Measurements from ENCODE around the gene HSD11B2.

The HSD11B2 gene

DNA sequence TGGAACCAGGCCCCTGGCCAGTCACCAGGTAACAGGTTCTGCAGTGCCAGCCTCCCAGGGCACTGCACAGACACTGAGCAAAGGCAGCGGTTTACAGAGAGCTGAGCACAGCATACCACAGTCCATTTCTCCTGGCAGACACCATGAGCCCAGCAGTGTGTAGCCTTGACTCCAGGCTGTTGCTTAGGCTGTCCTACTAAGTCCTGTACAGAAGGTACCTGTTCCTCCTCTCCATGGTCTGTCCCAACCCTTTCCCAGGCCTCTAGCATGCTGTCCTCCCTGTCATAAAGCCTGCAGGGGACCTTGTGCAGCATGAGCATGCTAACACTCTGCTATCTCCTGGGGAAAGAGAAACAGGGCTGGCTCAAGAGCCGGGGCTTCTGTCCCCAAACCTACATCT, 30.0 kb downstream of the HSD11B2 start:
- Histone ChIP-seq H4K20me1 (ENCODE audit: control insufficient read depth, insufficient read depth, low read depth, low read length) (no peaks in the 10 kb centered on the region), H3K36me3 (ENCODE audit: control insufficient read depth, low read length) (no peaks in the 10 kb centered on the region), H3K9me3 (ENCODE audit: control insufficient read depth, insufficient read depth, low read length) (no peaks in the 10 kb centered on the region), H3K4me3 (ENCODE audit: low read length) (no peak overlapping the region), H3K4me1 (ENCODE audit: control insufficient read depth, low read length) (peaks cover 5% of the 10 kb centered on the region), H3F3A (ENCODE audit: control insufficient read depth, insufficient read depth) (no peaks in the 10 kb centered on the region), H3K4me2 (ENCODE audit: low read length) (no peak overlapping the region), H3K27me3 (ENCODE audit: control insufficient read depth, low read length) (no peaks in the 10 kb centered on the region), H3K9me2 (replicated peaks; ENCODE audit: control insufficient read depth, low read length) (no peaks in the 10 kb centered on the region), H3K27ac (ENCODE audit: low read depth, low read length) (no peak overlapping the region), H3K79me2 (ENCODE audit: control insufficient read depth, low read length) (peaks cover 29% of the 10 kb centered on the region)
- TF ChIP-seq, protein P1, sequence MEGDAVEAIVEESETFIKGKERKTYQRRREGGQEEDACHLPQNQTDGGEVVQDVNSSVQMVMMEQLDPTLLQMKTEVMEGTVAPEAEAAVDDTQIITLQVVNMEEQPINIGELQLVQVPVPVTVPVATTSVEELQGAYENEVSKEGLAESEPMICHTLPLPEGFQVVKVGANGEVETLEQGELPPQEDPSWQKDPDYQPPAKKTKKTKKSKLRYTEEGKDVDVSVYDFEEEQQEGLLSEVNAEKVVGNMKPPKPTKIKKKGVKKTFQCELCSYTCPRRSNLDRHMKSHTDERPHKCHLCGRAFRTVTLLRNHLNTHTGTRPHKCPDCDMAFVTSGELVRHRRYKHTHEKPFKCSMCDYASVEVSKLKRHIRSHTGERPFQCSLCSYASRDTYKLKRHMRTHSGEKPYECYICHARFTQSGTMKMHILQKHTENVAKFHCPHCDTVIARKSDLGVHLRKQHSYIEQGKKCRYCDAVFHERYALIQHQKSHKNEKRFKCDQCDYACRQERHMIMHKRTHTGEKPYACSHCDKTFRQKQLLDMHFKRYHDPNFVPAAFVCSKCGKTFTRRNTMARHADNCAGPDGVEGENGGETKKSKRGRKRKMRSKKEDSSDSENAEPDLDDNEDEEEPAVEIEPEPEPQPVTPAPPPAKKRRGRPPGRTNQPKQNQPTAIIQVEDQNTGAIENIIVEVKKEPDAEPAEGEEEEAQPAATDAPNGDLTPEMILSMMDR (IDR thresholded peaks at IDR 0.05; ENCODE audit: low read depth, low read length, poor library complexity, severe bottlenecking), result no peak
- TF ChIP-seq EZH2phosphoT487 (IDR thresholded peaks at IDR 0.05; ENCODE audit: borderline replicate concordance, low read length), result no peak

GRCh38 chr16:67461600-67462278, 30.8 kb downstream of the HSD11B2 start:
- Histone ChIP-seq H3K4me1 (ENCODE audit: control insufficient read depth, low read length) (peaks cover 7% of the 10 kb centered on the region), H3K27ac (ENCODE audit: low read depth, low read length) (no peak overlapping the region), H3K79me2 (ENCODE audit: control insufficient read depth, low read length) (peaks cover 37% of the 10 kb centered on the region), H3K4me2 (ENCODE audit: low read length) (no peak overlapping the region), H4K20me1 (ENCODE audit: control insufficient read depth, insufficient read depth, low read depth, low read length) (no peaks in the 10 kb centered on the region), H3K4me3 (ENCODE audit: low read length) (no peak overlapping the region), H3K9me2 (replicated peaks; ENCODE audit: control insufficient read depth, low read length) (no peaks in the 10 kb centered on the region), H3F3A (ENCODE audit: control insufficient read depth, insufficient read depth) (no peaks in the 10 kb centered on the region), H3K36me3 (ENCODE audit: control insufficient read depth, low read length) (no peaks in the 10 kb centered on the region), H3K27me3 (ENCODE audit: control insufficient read depth, low read length) (no peaks in the 10 kb centered on the region), H3K9me3 (ENCODE audit: control insufficient read depth, insufficient read depth, low read length) (no peaks in the 10 kb centered on the region)
- no peak for TF ChIP-seq EZH2phosphoT487 (IDR thresholded peaks at IDR 0.05; ENCODE audit: borderline replicate concordance, low read length)
- TF ChIP-seq, protein P1 (IDR thresholded peaks at IDR 0.05; ENCODE audit: low read depth, low read length, poor library complexity, severe bottlenecking), result no peak

DNA sequence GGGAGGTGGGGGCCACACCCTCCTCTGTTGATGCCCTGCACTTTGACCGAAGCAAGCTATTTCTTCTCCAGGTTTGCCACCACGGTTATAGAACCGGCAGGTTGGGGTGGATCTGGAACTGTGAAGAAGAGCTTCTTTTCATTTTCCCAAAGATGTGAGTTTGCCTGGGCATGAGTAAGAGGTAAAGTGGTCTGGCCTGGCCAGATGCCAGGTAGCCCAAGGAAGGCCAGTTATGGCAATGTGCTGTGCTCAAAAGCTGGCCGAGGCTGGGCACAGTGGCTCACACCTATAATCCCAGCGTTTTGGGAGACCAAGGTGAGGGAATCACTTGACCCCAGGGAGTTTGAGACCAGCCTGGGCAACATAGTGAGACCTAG, 31.3 kb downstream of the HSD11B2 start:
- Histone ChIP-seq H4K20me1 (ENCODE audit: control insufficient read depth, insufficient read depth, low read depth, low read length) (no peaks in the 10 kb centered on the region), H3K27me3 (ENCODE audit: control insufficient read depth, low read length) (no peaks in the 10 kb centered on the region), H3K4me3 (ENCODE audit: low read length) (no peak overlapping the region), H3K4me1 (ENCODE audit: control insufficient read depth, low read length) (peaks cover 7% of the 10 kb centered on the region), H3K4me2 (ENCODE audit: low read length) (no peak overlapping the region), H3K79me2 (ENCODE audit: control insufficient read depth, low read length) (peaks cover 38% of the 10 kb centered on the region), H3K9me2 (replicated peaks; ENCODE audit: control insufficient read depth, low read length) (no peaks in the 10 kb centered on the region), H3K36me3 (ENCODE audit: control insufficient read depth, low read length) (no peaks in the 10 kb centered on the region), H3F3A (ENCODE audit: control insufficient read depth, insufficient read depth) (no peaks in the 10 kb centered on the region), H3K27ac (ENCODE audit: low read depth, low read length) (no peak overlapping the region), H3K9me3 (ENCODE audit: control insufficient read depth, insufficient read depth, low read length) (no peaks in the 10 kb centered on the region)
- TF ChIP-seq, protein P1 (IDR thresholded peaks at IDR 0.05; ENCODE audit: low read depth, low read length, poor library complexity, severe bottlenecking), result no peak
- no peak for TF ChIP-seq EZH2phosphoT487 (IDR thresholded peaks at IDR 0.05; ENCODE audit: borderline replicate concordance, low read length)

All from DOHH2 (cell line).